HG02759 (cell line): ENCODE measurements around the gene MRPS22.

Source experiments
- ATAC-seq: cut with Tn5 transposase; IDR thresholded peaks from one replicate; pipeline ENCODE4 v1.9.1; 2021; ENCODE audit warnings: mild to moderate bottlenecking, moderate library complexity; ENCODE audit not compliant: unreplicated experiment

Gene MRPS22

GRCh38 chr3:139343895-139344856, at the start of gene MRPS22:
Gene MRPS22 (plus strand): TSS chr3:139344020. CDS start chr3:139344027, 7 bp downstream.
- ATAC-seq: peak; percentile 97

GRCh38 chr3:139295040-139295439, 48.8 kb upstream of the MRPS22 start:
- no peak for ATAC-seq

GRCh38 chr3:139296141-139296718, 47.6 kb upstream of the MRPS22 start:
- no peak for ATAC-seq

DNA sequence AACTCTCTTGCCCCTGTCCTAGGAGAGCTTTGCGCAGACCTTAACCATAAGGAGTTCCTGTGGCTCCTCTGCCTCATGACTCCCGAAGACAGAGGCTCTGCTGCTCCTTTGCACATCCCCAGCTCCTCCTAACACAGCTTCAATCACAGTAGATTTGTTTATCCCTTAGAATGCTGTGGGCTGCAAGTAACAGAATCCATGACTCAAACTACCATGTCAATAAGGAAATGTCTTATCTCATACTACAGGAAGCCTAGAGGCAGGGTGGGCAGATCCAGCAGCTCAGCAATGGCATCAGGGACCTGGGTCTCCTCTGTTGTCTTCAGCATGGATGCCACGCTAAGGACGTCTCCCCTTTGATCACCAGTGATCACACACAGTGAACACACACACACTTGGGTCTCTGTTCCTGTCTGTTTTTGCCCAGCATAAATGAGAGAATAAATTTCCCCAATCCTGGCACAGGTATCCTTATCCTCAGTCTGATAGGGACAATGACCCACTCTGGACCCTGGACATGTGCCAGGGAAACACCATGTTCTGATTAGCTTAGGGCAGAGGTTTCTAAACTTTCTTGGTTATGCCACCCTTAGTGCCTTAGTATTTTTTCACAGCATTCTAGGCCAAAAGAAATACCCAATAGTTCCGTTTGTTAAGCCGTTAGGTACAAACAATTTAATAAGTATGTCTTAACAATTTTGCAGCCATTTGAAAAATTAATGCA, 46.1 kb upstream of the MRPS22 start:
- no peak for ATAC-seq

GRCh38 chr3:139299261-139300132, 44.3 kb upstream of the MRPS22 start:
- ATAC-seq: no peak

DNA sequence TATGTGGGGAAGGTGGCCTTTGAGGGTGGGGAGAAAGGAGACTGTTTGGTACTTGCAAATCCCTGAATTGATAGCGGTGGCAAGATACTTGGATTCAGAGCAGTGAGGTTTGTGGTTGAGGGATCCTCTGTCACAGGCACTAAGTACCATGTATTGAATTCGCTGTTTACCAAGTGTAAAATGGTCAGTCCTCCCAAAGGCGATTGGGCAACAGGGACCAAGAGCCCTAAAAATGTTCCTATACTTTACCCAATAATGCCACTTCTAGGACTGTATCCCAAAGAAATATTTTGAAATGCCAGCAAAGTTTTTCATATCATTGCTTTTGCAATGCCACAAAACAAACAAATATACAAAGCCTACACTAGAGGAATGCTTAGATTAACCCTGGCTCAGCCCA, 43.4 kb upstream of the MRPS22 start:
- ATAC-seq: no peak

- ATAC-seq: no peak
Measured at GRCh38 chr3:139301183-139301582, 42.6 kb upstream of the MRPS22 start.

GRCh38 chr3:139301654-139302053, 42.2 kb upstream of the MRPS22 start:
- ATAC-seq: no peak

DNA sequence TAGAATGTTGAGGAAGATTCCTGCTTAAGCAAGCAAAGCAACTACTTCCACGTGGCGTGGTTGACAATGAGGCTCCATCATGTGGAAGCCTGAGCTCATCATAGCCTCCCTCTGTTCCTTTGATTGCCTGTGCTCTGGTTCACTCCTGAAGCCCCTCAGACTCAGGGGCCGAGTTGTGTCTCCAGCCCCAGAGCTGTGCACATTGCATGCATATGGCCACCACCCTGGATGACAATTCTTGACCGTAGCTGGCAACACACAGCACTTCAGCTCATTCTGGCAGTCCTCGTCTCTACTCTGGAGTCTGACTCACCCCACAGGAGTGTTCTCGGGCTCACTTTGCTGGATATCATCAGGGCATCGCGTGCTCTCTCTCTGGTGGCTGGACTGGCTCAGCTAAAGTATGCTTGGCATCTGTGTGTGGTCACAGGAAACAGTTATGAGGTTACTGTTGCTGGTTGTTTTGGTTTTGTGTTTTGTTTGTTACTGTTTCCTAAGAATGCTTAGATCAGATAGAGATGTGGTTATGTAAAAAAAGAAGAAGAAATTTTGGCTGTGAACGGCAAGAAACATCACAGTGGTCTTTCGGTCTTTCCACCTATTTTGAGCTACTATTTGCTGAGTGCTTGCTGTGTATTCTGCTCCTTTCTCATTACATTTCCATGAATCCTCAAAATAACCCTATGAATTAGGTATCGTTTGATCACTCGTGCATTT, 41.6 kb upstream of the MRPS22 start:
- ATAC-seq: no peak

DNA sequence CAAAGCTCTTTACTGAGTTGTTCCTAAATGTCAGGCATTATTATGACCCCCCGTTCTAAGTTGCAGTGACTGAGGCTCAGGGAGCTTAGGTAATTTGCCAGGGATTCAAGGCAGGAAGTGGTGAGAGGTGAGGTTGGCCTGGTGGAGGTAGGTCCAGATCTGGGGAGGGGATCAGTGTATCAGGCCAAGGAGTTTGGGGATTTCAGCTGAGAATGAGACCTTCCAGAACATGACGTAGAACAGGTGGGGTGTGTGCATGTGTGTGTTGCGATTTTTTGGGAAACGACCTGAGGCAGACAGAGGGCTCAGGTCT, 41.1 kb upstream of the MRPS22 start:
- ATAC-seq: no peak

DNA sequence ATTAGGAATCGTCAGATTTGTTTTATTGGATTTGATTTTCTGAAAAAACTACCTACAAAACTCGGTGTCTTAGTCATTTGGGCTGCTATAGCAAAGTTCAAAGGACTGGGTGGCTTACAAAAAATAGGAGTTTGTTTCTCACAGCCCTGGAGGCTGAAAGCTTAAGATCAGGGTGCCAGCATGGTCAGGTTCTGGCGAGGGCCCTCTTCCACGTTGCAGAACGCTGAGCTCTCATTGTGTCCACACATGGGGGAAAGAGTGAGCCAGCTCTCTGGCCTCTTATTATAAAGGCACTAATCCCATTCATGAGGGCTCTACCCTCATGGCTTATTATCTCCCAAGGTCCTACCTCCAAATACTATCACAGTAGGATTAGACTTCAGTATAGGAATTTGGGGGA, 40.6 kb upstream of the MRPS22 start:
- ATAC-seq: no peak

- no peak for ATAC-seq
Measured at GRCh38 chr3:139304383-139304782, 39.4 kb upstream of the MRPS22 start.

DNA sequence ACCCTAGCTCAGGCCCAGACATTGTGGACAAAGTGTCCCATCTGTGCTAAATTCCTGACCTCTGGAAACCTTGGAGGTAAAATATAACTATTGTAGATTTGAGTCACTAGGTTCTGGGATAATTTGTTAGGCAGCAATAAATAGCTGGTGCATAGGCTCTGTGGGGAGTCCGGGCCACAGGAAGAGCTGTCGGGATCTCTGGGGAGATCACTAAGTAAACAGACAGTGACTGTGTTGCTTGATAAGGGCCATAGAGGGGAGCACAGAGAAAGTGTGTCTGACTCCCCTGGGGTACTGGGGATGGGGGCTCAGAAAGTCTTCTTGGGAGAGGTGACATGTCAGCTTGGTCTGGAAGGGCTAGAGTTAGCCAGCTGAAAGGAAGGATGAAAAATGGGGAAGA, 37.7 kb upstream of the MRPS22 start:
- no peak for ATAC-seq

GRCh38 chr3:139307072-139307491, 36.7 kb upstream of the MRPS22 start:
- no peak for ATAC-seq

GRCh38 chr3:139307601-139308555, 35.9 kb upstream of the MRPS22 start:
- no peak for ATAC-seq

- no peak for ATAC-seq
Measured at GRCh38 chr3:139308560-139308959, 35.3 kb upstream of the MRPS22 start.

DNA sequence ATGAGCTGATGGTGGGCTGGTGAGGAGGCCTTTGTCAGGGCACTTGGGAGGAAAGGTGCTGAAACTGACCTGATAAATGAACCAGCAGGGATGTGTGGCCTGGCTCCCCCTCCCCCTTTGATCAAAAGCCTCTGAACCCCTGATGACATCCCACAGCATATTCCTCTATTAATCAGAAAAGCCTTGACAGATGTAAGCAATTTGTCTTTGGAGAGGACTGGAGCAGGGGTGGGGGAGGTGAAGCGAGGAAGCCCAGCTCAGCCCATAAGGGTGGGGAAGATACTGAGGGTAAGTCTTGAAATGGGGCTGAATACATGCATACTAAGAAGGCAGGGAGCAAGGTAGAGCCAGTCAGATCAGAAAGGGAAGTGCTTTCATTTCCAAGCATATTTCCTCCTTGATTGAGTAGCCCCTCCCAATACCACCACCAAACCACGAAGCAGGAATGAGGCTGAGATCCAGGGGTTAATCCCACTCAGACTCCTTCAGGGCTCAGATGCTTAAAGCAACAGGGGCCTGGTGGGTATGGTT, 34.7 kb upstream of the MRPS22 start:
- ATAC-seq: no peak

DNA sequence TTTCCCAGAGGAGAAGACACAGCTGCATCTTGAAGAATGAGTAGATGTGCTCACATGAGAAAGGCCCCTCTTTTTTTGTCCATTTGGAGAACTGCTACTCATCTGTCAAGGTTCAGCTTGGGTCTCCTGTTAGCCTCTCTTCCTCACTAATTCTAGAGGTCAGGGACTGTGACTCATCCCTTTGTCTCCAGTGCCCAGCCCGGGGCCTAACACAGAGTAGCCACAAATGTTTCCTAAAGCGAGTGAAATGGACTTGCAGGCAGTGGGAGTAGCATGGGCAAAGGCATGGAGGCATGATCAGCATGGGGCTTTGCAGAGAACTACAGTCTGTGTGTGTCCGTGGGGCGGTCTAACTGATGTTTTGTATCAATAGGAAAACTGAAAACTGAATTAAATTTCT, 33.9 kb upstream of the MRPS22 start:
- no peak for ATAC-seq

- ATAC-seq: no peak
Measured at GRCh38 chr3:139310474-139310933, 33.3 kb upstream of the MRPS22 start.
